ENCODE results near the gene FLNC. TPM values are rescaled to one million over a fixed set of nuclear protein-coding genes. Genes with fewer than 3 reads are reported as not detected.

Gene FLNC
- total and polyA plus RNA-seq, 2 of the 4 experiments (the other 2 are of a cell fraction), result 116 to 154 TPM

- TF ChIP-seq SMC3 (IDR thresholded peaks at IDR 0.05; ENCODE audit: low read depth, low read length), result peak; percentile 35
Observed at GRCh38 chr7:128841921-128842673, 11.9 kb downstream of the FLNC start (continued).

DNA sequence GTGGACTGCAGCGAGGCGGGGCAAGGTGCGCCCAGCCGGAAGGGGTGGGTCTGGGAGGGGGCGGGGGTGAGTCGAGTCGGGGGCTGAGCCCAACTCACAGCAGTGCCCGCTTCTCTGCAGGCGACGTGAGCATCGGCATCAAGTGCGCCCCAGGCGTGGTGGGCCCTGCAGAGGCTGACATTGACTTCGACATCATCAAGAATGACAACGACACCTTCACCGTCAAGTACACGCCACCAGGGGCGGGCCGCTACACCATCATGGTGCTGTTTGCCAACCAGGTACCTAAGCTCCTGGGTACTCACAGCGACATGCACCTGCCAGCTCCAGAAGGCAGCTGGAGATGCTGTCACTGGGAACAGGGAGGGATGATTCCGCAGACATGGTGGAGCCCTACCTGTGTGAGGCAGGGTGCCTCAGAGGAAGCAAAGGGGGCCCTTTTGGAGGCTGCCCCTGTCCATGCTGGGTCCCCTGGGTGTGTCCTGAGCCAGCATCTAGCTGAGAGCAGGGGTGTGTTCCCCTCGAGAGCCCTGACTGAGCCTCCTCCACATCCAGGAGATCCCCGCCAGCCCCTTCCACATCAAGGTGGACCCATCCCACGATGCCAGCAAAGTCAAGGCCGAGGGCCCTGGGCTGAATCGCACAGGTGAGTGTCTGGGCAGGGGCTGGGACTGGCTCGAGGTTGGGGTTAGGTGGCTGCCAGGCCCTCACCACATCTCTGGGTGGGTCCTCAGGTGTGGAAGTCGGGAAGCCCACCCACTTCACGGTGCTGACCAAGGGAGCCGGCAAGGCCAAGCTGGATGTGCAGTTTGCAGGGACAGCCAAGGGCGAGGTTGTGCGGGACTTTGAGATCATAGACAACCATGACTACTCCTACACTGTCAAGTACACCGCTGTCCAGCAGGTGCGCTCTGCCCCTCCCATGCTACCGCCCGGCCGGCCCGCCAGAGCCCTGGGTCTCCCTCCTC is 12.8 kb downstream of the FLNC start:
- H3K27ac ChIP-seq (ENCODE audit: insufficient read depth, low read length), result no peak overlapping the region
- peaks cover 97% of the 10 kb centered on the region for H3K36me3 ChIP-seq (ENCODE audit: control insufficient read depth, insufficient read depth, low read length)
- POLR2A ChIA-PET (ENCODE audit: unreplicated experiment), result no interaction called here

More for the DNA sequence above, 12.8 kb downstream of the FLNC start:
- intact Hi-C loops (cut with micrococcal nuclease), result no loop called here
- WGBS, 2 experiments (ENCODE audit: extremely low coverage in 2 of 2, insufficient read length in 1 of 2), result 98% methylated on average over 18 of the region's 38 CpGs; no CpG with 5 or more reads in 1 of the 2 experiments
- H2AFZ ChIP-seq (replicated peaks; ENCODE audit: low read length, poor library complexity), result no peak overlapping the region
- peaks cover 31 to 82% of the 10 kb centered on the region in 2 experiments for H3K79me1 ChIP-seq (ENCODE audit: low read depth in 1 of 2, low read length in 2 of 2)
- TF ChIP-seq MAFK (IDR thresholded peaks at IDR 0.05; ENCODE audit: low read depth, low read length), result no peak
- no peak for TF ChIP-seq RCOR1 (IDR thresholded peaks at IDR 0.05; ENCODE audit: insufficient replicate concordance, low read length)
- no peak for TF ChIP-seq RAD21 (IDR thresholded peaks at IDR 0.05; ENCODE audit: low read length)
- no peak overlapping the region for H3K4me3 ChIP-seq (ENCODE audit: insufficient read depth, low read depth, low read length)
- H2BK120ac ChIP-seq (ENCODE audit: low read depth, low read length), result no peak overlapping the region
- no peak overlapping the region for H2BK5ac ChIP-seq (ENCODE audit: low read depth, low read length, poor library complexity, severe bottlenecking)
- no peaks in the 10 kb centered on the region for H3K9me3 ChIP-seq (ENCODE audit: control insufficient read depth, insufficient read depth, low read length)
- H4K91ac ChIP-seq (ENCODE audit: insufficient read depth, low read depth, low read length), result no peak overlapping the region
- H2AK5ac ChIP-seq (ENCODE audit: low read depth, low read length), result no peak overlapping the region
- H3K56ac ChIP-seq (ENCODE audit: extremely low read depth, insufficient read depth, low read length), result no peak overlapping the region
- H2BK15ac ChIP-seq (ENCODE audit: low read depth, low read length), result no peak overlapping the region
- H3K27me3 ChIP-seq (ENCODE audit: control insufficient read depth, insufficient read depth, low read length), result no peaks in the 10 kb centered on the region
- no peak overlapping the region for H4K5ac ChIP-seq (ENCODE audit: low read depth, low read length)
- no peak for ATAC-seq (ENCODE audit: low read depth)
- H3K9ac ChIP-seq (ENCODE audit: low read depth, low read length), result no peak overlapping the region
- H2AK9ac ChIP-seq (replicated peaks; ENCODE audit: low read depth, low read length, poor library complexity), result peak overlapping the region; percentile 67
- no peak overlapping the region for H2BK20ac ChIP-seq (ENCODE audit: low read depth, low read length)
- no peak overlapping the region for H3K14ac ChIP-seq (replicated peaks; ENCODE audit: low read depth, low read length)
- no TSS peak for BruUV-seq (replicated peaks)
- peaks cover 96% of the 10 kb centered on the region for H4K20me1 ChIP-seq (ENCODE audit: insufficient read depth, low read length)
- H3K9me1 ChIP-seq (ENCODE audit: insufficient read depth, low read length), result no peaks in the 10 kb centered on the region; the same call in 1 of the 2 replicates
- CTCF ChIA-PET, result no interaction called here
- in situ Hi-C loops (cut with MboI; ENCODE audit: low sequenced_read_pairs), result no loop called here
- dilution Hi-C loops (cut with HindIII; ENCODE audit: low sequenced_read_pairs, unreplicated experiment), result no loop called here
- peaks cover 3% of the 10 kb centered on the region; the same call in 1 of the 2 replicates for H3K4me1 ChIP-seq (ENCODE audit: control insufficient read depth, insufficient read depth, low read length)
- H3K23ac ChIP-seq (ENCODE audit: low read depth, low read length), result no peak overlapping the region
- H3K4ac ChIP-seq (ENCODE audit: low read depth, low read length), result no peak overlapping the region
- no peak for DNase-seq
- no peak overlapping the region for H4K8ac ChIP-seq (ENCODE audit: low read depth in 2 of 2, low read length in 2 of 2)
- no peak overlapping the region for H3K18ac ChIP-seq (ENCODE audit: low read depth, low read length)
- H3K4me2 ChIP-seq (ENCODE audit: low read depth, low read length), result no peak overlapping the region

Data from IMR-90 (cell line).